AG04449 (cell line): Measurements from ENCODE around the gene IWS1.

Source experiments
- CTCF ChIA-PET: fragments of 350-600 bp; formaldehyde crosslinking; extraction: SDS; loops from one replicate; lab custom pipeline; 2021; ENCODE audit warnings: antibody characterized with exemption; lab: Yijun Ruan, JAX
- POLR2A ChIA-PET: fragments of 400-600, 350-600 bp; formaldehyde crosslinking; extraction: SDS; loops from one replicate; lab custom pipeline; 2020; ENCODE audit warnings: antibody characterized with exemption, inconsistent platforms; lab: Yijun Ruan, JAX
- DNase-seq: peaks from one replicate; pipeline ENCODE4 v3.0.0-alpha.2; 2010; ENCODE audit warnings: low read depth, low spot score
- H3K4me3 ChIP-seq: 2 replicates; pipeline ENCODE4 v1.5.1; 2011; ENCODE audit warnings: low read depth, mild to moderate bottlenecking, control low read depth, low read length
- TF ChIP-seq, protein P1 (sequence below): IDR thresholded peaks from one replicate; pipeline ENCODE4 v1.5.1; 2011; ENCODE audit warnings: mild to moderate bottlenecking, moderate library complexity, low read length, control low read depth, inconsistent platforms; ENCODE audit not compliant: insufficient read depth; ENCODE audit errors: missing control alignments

The IWS1 gene

DNA sequence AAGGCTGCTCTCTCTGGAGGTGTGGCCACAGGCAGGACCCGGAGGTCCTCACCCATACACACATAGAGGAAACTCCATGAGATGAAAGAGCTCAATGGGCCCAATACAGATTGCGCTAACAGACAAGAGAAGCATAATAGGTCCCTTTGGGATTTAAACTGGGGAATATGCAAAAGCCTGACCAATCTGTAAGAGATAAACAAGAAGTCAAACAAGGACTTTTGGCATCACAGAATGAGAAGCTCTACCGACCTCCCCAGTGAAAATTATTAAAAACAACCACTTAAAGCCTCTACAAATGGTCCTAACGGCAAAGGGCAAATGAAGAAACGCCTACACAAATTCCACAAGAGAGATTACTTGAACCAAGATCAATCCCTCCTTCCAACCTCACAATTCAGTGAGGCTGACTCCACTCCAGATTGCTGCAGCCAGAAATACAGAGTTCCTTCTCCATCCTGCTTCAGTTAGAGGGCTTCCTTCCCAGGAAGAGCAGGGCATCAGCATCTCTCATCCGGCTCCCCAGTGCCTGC is 10.8 kb downstream of the IWS1 start:
- ChIA-PET CTCF (no interaction called here), POLR2A (interaction anchor here (1.9 kb wide), 1 partner anchor 11 kb away, joined by 6 read pairs; the partner anchor contains the start of gene IWS1)
- TF ChIP-seq, protein P1, sequence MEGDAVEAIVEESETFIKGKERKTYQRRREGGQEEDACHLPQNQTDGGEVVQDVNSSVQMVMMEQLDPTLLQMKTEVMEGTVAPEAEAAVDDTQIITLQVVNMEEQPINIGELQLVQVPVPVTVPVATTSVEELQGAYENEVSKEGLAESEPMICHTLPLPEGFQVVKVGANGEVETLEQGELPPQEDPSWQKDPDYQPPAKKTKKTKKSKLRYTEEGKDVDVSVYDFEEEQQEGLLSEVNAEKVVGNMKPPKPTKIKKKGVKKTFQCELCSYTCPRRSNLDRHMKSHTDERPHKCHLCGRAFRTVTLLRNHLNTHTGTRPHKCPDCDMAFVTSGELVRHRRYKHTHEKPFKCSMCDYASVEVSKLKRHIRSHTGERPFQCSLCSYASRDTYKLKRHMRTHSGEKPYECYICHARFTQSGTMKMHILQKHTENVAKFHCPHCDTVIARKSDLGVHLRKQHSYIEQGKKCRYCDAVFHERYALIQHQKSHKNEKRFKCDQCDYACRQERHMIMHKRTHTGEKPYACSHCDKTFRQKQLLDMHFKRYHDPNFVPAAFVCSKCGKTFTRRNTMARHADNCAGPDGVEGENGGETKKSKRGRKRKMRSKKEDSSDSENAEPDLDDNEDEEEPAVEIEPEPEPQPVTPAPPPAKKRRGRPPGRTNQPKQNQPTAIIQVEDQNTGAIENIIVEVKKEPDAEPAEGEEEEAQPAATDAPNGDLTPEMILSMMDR, result no peak
- H3K4me3 ChIP-seq, result no peak overlapping the region
- no peak for DNase-seq

DNA sequence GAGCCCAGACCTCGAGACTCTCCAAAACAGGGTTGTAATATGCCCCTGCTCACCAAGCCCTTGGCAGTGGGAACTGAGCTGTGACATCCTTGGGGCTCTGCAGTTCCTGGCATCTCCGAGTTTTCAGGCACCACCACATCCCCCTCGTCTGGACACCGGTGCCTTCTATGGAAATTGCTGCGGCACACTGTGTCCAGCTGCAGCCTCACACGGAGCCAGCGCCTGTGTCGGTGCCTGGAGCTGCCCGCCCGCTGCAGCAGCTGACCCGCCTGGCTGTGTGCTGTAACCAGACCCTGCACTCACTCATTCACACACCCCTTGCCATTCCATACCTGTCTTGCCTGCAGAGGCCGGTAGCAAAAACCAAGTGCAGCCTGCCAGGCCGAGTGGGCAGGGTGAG is 11.8 kb downstream of the IWS1 start:
- no peak for DNase-seq
- CTCF ChIA-PET, result interaction anchor here (1.1 to 1.7 kb wide), 2 partner anchors 134 to 135 kb away, joined by 4 to 5 read pairs; no protein-coding TSS in a partner anchor
- TF ChIP-seq, protein P1, result no peak
- POLR2A ChIA-PET, result no interaction called here
- no peak overlapping the region for H3K4me3 ChIP-seq

DNA sequence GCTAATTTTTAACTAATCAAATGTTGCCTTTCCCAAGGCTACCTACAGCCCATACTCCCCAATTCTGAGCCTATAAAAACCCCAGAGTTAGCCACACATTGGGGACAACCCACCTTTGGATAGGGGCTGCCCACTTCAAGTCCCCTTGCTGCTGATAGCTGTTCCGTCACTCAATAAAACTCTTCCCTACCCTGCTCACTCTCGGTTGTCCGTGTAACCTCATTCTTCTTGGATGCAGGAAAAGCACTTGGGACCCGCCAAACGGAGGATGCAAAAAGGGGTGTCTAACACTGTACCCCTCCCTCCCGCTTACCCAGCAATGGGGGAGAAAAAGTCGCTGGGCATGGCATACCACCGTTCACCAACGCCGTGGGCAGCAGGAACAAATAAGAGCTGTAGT is 12.2 kb downstream of the IWS1 start:
- H3K4me3 ChIP-seq, result no peak overlapping the region
- ChIA-PET CTCF (interaction anchor here (1.1 to 1.7 kb wide), 2 partner anchors 134 to 136 kb away, joined by 4 to 5 read pairs; no protein-coding TSS in a partner anchor), POLR2A (no interaction called here)
- TF ChIP-seq, protein P1, result no peak
- no peak for DNase-seq

DNA sequence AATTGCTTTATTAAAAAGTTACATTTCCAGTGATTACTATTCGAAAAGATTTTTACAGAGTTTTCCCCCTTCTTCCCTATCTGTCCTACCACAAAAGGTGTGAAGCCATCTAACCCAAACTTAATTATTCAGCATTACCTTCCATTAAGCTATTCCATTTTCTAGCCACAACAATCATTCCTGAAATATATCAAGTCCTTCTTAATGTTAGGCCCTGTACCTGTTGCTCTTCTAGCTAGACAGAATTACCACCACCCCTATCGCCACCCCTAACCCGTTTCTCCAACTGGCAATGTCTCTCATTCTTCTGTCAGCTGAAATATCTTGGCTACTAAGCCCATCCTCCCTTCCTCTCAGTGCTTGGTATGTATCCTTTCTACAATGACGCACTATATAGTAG is 13.9 kb downstream of the IWS1 start:
- POLR2A ChIA-PET, result no interaction called here

DNA sequence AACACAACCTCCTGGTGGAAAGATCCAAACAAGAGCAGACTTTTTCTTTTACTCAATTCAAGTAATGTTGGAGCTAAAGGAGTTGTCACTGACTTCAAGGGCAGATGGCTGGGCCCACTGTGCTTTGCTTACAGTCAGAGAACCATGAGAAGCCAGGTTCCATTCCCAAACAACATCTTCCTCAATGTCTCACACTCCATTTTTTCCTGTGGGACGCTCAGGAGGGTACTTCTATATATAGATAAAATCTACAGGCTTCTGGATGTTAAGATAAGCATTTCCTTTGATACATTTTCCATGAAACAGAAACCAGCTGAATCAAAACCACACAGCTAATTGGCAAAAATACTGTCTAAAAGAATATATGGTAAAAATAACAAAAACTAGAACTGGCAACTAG is 14.4 kb downstream of the IWS1 start:
- ChIA-PET POLR2A (no interaction called here), CTCF (interaction anchor here (1.2 kb wide), 1 partner anchor 79 kb away, joined by 3 read pairs; no protein-coding TSS in a partner anchor)
- DNase-seq, result no peak
- H3K4me3 ChIP-seq, result no peak overlapping the region
- TF ChIP-seq, protein P1, result no peak

More for the DNA sequence above, 13.9 kb downstream of the IWS1 start:
- DNase-seq, result no peak
- no peak overlapping the region for H3K4me3 ChIP-seq
- CTCF ChIA-PET, result interaction anchor here (1.2 to 1.4 kb wide), 2 partner anchors 33 to 79 kb away, joined by 3 to 4 read pairs; no protein-coding TSS in a partner anchor
- TF ChIP-seq, protein P1, result no peak

DNA sequence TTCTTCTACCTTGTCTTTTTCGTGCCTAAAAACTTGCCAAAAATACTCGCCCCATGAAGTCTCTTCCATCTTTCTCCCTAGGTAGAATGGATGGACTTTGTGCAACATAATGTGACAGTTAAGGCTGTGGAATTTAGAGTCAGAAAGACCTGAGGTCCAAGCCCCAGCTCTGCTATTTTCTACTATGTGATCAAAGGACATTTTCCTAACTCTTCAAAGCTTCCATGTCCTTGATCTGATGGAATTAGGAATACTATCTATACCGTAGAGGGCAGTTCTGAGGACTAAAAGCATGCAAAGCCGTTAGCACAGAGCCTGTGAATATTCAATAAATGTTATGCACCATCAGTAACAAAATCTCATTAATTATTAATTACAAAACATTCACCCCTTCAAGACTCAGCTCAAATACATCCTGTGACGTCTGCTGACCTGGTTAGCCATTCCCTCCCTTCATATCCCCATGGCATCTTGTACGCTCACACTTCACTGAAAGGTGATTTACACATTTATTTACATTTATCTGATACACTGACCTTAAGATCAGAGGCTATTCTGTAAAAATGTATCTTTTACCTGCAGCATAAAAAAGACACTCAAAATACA is 15.1 kb downstream of the IWS1 start:
- ChIA-PET POLR2A (no interaction called here), CTCF (interaction anchor here (1.2 kb wide), 1 partner anchor 80 kb away, joined by 3 read pairs; no protein-coding TSS in a partner anchor)
- DNase-seq, result no peak
- TF ChIP-seq, protein P1, result no peak
- no peak overlapping the region for H3K4me3 ChIP-seq
